GM19025 (cell line): ENCODE data around the gene AP1S1.
"Not testable (repeated sequence)": the region's sequence is repeated elsewhere in the genome, so short reads cannot be mapped to it uniquely, and the experiment has no call there.

Experiments used
- ATAC-seq: cut with Tn5 transposase; IDR thresholded peaks from one replicate; pipeline ENCODE4 v1.9.1; 2021; ENCODE audit warnings: mild to moderate bottlenecking, low read depth, moderate library complexity; ENCODE audit not compliant: unreplicated experiment

The AP1S1 gene

GRCh38 chr7:101124376-101125056 lies 29.8 kb upstream of the AP1S1 start:
- ATAC-seq: no peak

GRCh38 chr7:101125989-101126650 lies 28.2 kb upstream of the AP1S1 start:
- peak; percentile 76 for ATAC-seq

GRCh38 chr7:101126651-101127459 lies 27.4 kb upstream of the AP1S1 start, which contains the start of gene SERPINE1:
TSS of gene SERPINE1 (plus strand) at chr7:101127104. CDS start at chr7:101128394, 1,290 bp downstream.
- peak; percentile 25 for ATAC-seq

GRCh38 chr7:101127460-101128039 lies 26.7 kb upstream of the AP1S1 start:
- ATAC-seq: no peak

- no peak for ATAC-seq
Observed at GRCh38 chr7:101128040-101128834, 26.0 kb upstream of the AP1S1 start.

GRCh38 chr7:101129603-101130117 lies 24.6 kb upstream of the AP1S1 start:
- ATAC-seq: no peak

GRCh38 chr7:101132626-101133600 lies 21.4 kb upstream of the AP1S1 start:
- ATAC-seq: not testable (repeated sequence)

GRCh38 chr7:101133621-101134398 lies 20.5 kb upstream of the AP1S1 start:
- ATAC-seq: no peak

- no peak for ATAC-seq
Observed at GRCh38 chr7:101134399-101134980, 19.8 kb upstream of the AP1S1 start.

GRCh38 chr7:101137651-101138212 lies 16.5 kb upstream of the AP1S1 start:
- no peak for ATAC-seq

- no peak for ATAC-seq
Observed at GRCh38 chr7:101138213-101138870, 15.9 kb upstream of the AP1S1 start.

GRCh38 chr7:101140339-101140699 lies 14.0 kb upstream of the AP1S1 start:
- ATAC-seq: no peak

GRCh38 chr7:101140746-101141382 lies 13.4 kb upstream of the AP1S1 start:
- ATAC-seq: no peak

GRCh38 chr7:101151908-101152651 lies 2.2 kb upstream of the AP1S1 start:
- ATAC-seq: no peak

GRCh38 chr7:101154693-101155102 lies 422 bp downstream of the AP1S1 start:
- ATAC-seq: peak; percentile 11

GRCh38 chr7:101155303-101155702 lies 1.0 kb downstream of the AP1S1 start:
- no peak for ATAC-seq
